ENCODE measurements around the gene LGALS1. TPM values are rescaled to one million over a fixed set of nuclear protein-coding genes. Genes with fewer than 3 reads are reported as not detected.

Gene LGALS1
- total RNA-seq, 3 donors from 2014 or later = 621 to 2,412 (median 641) TPM

GRCh38 chr22:37710675-37711074, 35.2 kb downstream of the LGALS1 start:
- Histone ChIP-seq H3K4me1 (no peaks in the 10 kb centered on the region), H3K27ac (no peak overlapping the region), H3K9me3 (no peaks in the 10 kb centered on the region), H3K27me3 (no peaks in the 10 kb centered on the region), H3K4me3 (no peak overlapping the region), H3K36me3 (no peaks in the 10 kb centered on the region)
- intact Hi-C loops (cut with DNase I; ENCODE audit: low total_unique reads) = no loop called here
- no peak for DNase-seq (ENCODE audit: low spot score in 2 of 2)
- TF ChIP-seq POLR2A (IDR thresholded peaks at IDR 0.05) (no peak), CTCF (IDR thresholded peaks at IDR 0.05) (no peak), POLR2AphosphoS5 (IDR thresholded peaks at IDR 0.05) (no peak)

- DNase-seq (ENCODE audit: low spot score in 2 of 2) = no peak
- H3K4me3 ChIP-seq = no peak overlapping the region
- no peaks in the 10 kb centered on the region for H3K4me1 ChIP-seq
- no peaks in the 10 kb centered on the region for H3K9me3 ChIP-seq
- no peaks in the 10 kb centered on the region for H3K36me3 ChIP-seq
- no peak overlapping the region for H3K27ac ChIP-seq
- intact Hi-C loops (cut with DNase I; ENCODE audit: low total_unique reads) = no loop called here
- TF ChIP-seq POLR2A (IDR thresholded peaks at IDR 0.05) (no peak), CTCF (IDR thresholded peaks at IDR 0.05) (no peak), POLR2AphosphoS5 (IDR thresholded peaks at IDR 0.05) (no peak)
- no peaks in the 10 kb centered on the region for H3K27me3 ChIP-seq
These were observed 36.1 kb downstream of the LGALS1 start for GRCh38 chr22:37711490-37711889.

GRCh38 chr22:37713761-37714160, 38.3 kb downstream of the LGALS1 start:
- Histone ChIP-seq H3K4me3 (no peak overlapping the region), H3K9me3 (no peaks in the 10 kb centered on the region), H3K36me3 (no peaks in the 10 kb centered on the region), H3K4me1 (no peaks in the 10 kb centered on the region), H3K27me3 (no peaks in the 10 kb centered on the region), H3K27ac (no peak overlapping the region)
- DNase-seq (ENCODE audit: low spot score in 2 of 2) = no peak
- intact Hi-C loops (cut with DNase I; ENCODE audit: low total_unique reads) = no loop called here
- TF ChIP-seq POLR2A (IDR thresholded peaks at IDR 0.05) = no peak
- TF ChIP-seq CTCF (IDR thresholded peaks at IDR 0.05) = no peak
- TF ChIP-seq POLR2AphosphoS5 (IDR thresholded peaks at IDR 0.05) = no peak

- H3K27ac ChIP-seq = no peak overlapping the region
- no peak for DNase-seq (ENCODE audit: low spot score in 2 of 2)
- no peaks in the 10 kb centered on the region for H3K36me3 ChIP-seq
- TF ChIP-seq POLR2A (IDR thresholded peaks at IDR 0.05) (no peak), CTCF (IDR thresholded peaks at IDR 0.05) (no peak), POLR2AphosphoS5 (IDR thresholded peaks at IDR 0.05) (no peak)
- intact Hi-C loops (cut with DNase I; ENCODE audit: low total_unique reads) = no loop called here
- no peaks in the 10 kb centered on the region for H3K4me1 ChIP-seq
- no peak overlapping the region for H3K4me3 ChIP-seq
- no peaks in the 10 kb centered on the region for H3K9me3 ChIP-seq
- H3K27me3 ChIP-seq = no peaks in the 10 kb centered on the region
These were observed 39.2 kb downstream of the LGALS1 start for GRCh38 chr22:37714634-37715033.

- Histone ChIP-seq H3K27me3 (no peaks in the 10 kb centered on the region), H3K9me3 (no peaks in the 10 kb centered on the region), H3K36me3 (no peaks in the 10 kb centered on the region), H3K4me1 (no peaks in the 10 kb centered on the region), H3K27ac (no peak overlapping the region), H3K4me3 (no peak overlapping the region)
- no peak for DNase-seq (ENCODE audit: low spot score in 2 of 2)
- intact Hi-C loops (cut with DNase I; ENCODE audit: low total_unique reads) = no loop called here
- TF ChIP-seq CTCF (IDR thresholded peaks at IDR 0.05) (no peak), POLR2A (IDR thresholded peaks at IDR 0.05) (no peak), POLR2AphosphoS5 (IDR thresholded peaks at IDR 0.05) (no peak)
These were observed 40.3 kb downstream of the LGALS1 start for GRCh38 chr22:37715760-37716159.

Data from breast epithelium (tissue), 4 donors.